Measurements from ENCODE around the gene UAP1L1.
"Not testable (repeated sequence)": the region's sequence is repeated elsewhere in the genome, so short reads cannot be mapped to it uniquely, and the experiment has no call there.

The UAP1L1 gene

GRCh38 chr9:137056739-137057415, 20.4 kb upstream of the UAP1L1 start:
- DNase-seq (ENCODE audit: low spot score), result no peak

- no peak for DNase-seq (ENCODE audit: low spot score)
These were observed 19.8 kb upstream of the UAP1L1 start for GRCh38 chr9:137057545-137057944.

- no peak for DNase-seq (ENCODE audit: low spot score)
These were observed 18.6 kb upstream of the UAP1L1 start for GRCh38 chr9:137058521-137059234.

- no peak for DNase-seq (ENCODE audit: low spot score)
These were observed 14.9 kb upstream of the UAP1L1 start for GRCh38 chr9:137062384-137062783.

GRCh38 chr9:137062798-137063197, 14.5 kb upstream of the UAP1L1 start:
- DNase-seq (ENCODE audit: low spot score), result not testable (repeated sequence)

- no peak for DNase-seq (ENCODE audit: low spot score)
These were observed 13.8 kb upstream of the UAP1L1 start for GRCh38 chr9:137063311-137064026.

GRCh38 chr9:137064027-137064879, 13.1 kb upstream of the UAP1L1 start:
- DNase-seq (ENCODE audit: low spot score), result peak; percentile 49

- no peak for DNase-seq (ENCODE audit: low spot score)
These were observed 12.5 kb upstream of the UAP1L1 start for GRCh38 chr9:137064880-137065164.

GRCh38 chr9:137065336-137065967, 11.9 kb upstream of the UAP1L1 start:
- no peak for DNase-seq (ENCODE audit: low spot score)

- DNase-seq (ENCODE audit: low spot score), result no peak
These were observed 11.0 kb upstream of the UAP1L1 start for GRCh38 chr9:137066096-137066861.

- peak; percentile 89 for DNase-seq (ENCODE audit: low spot score)
These were observed 9.3 kb upstream of the UAP1L1 start for GRCh38 chr9:137067860-137068538.

GRCh38 chr9:137068539-137069507, 8.5 kb upstream of the UAP1L1 start:
- no peak for DNase-seq (ENCODE audit: low spot score)

GRCh38 chr9:137069508-137070091, 7.7 kb upstream of the UAP1L1 start:
- DNase-seq (ENCODE audit: low spot score), result no peak

- DNase-seq (ENCODE audit: low spot score), result peak; percentile 96
These were observed 7.0 kb upstream of the UAP1L1 start, which contains the start of gene SAPCD2 for GRCh38 chr9:137070201-137070905. Gene SAPCD2, minus strand, starts transcription at chr9:137070557. Its CDS starts 97 bp downstream, at chr9:137070460.

- peak; percentile 92 for DNase-seq (ENCODE audit: low spot score)
These were observed 6.4 kb upstream of the UAP1L1 start for GRCh38 chr9:137070906-137071275.

GRCh38 chr9:137071282-137071681, 6.0 kb upstream of the UAP1L1 start:
- no peak for DNase-seq (ENCODE audit: low spot score)

GRCh38 chr9:137073992-137074399, 3.3 kb upstream of the UAP1L1 start:
- DNase-seq (ENCODE audit: low spot score), result no peak
